ENCODE results near the gene RAB5B.

DNA sequence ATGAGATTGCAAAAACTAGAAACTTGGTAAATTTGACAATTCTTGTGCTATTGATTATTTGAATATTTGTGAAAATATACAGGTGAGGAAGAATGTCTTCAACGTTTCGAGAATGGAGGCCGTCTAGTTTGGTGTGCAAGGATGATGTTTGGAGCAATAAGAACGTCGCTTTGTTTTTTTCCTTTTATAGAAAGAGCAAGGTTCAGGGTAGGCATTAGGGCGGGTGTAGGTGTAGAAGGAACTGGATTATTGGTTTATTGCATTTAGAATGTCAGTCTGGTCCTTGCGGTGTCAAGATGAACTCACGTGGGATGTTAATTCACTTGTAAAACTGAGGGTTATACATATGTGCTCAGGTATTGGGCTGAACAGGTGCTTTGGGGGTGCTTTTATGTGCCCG lies 69.0 kb downstream of the RAB5B start:
- no peak for TF ChIP-seq SPI1 (IDR thresholded peaks at IDR 0.05; ENCODE audit: low read depth, low read length)
- TF ChIP-seq POLR2A (IDR thresholded peaks at IDR 0.05; ENCODE audit: low read depth, low read length) = no peak
- TF ChIP-seq TAF1 (IDR thresholded peaks at IDR 0.05; ENCODE audit: low read depth, low read length) = no peak
- no peak for TF ChIP-seq POU2F2 (IDR thresholded peaks at IDR 0.05; ENCODE audit: low read depth, low read length)

Measured in GM12891 (cell line).